Stimulated activated CD4-positive, alpha-beta T cell treated with anti-CD3 and anti-CD28 coated beads, Interleukin-12 subunit alpha, Interleukin-12 subunit beta, amount 100 ng/mL, for 48 hours (primary cell): Measurements from ENCODE around the gene RFX7.
A peak's percentile ranks its signal among the peaks of the same experiment; 100 is the strongest.
"Not testable (repeated sequence)": the region's sequence is repeated elsewhere in the genome, so short reads cannot be mapped to it uniquely, and the experiment has no call there.

Experiments
- DNase-seq, 3 donors: peaks; one replicate each; pipeline ENCODE4 v3.0.0-alpha.2; 2020; ENCODE audit warnings: low read depth in 2 of 3, low spot score in 1 of 3

Gene RFX7

GRCh38 chr15:56243163-56244037 lies at the start of gene RFX7:
Gene RFX7, minus strand, starts transcription at chr15:56243879. Its CDS starts 594 bp downstream, at chr15:56243285.
- DNase-seq: peak; percentile 43 to 69 (median 50)

GRCh38 chr15:56292546-56293316 lies 49.1 kb upstream of the RFX7 start:
- DNase-seq: no peak

GRCh38 chr15:56291741-56292140 lies 48.1 kb upstream of the RFX7 start:
- DNase-seq: no peak

GRCh38 chr15:56286213-56286612 lies 42.5 kb upstream of the RFX7 start:
- no peak for DNase-seq

- DNase-seq: no peak
These were observed 37.5 kb upstream of the RFX7 start for GRCh38 chr15:56281145-56281544.

- no peak for DNase-seq
These were observed 30.0 kb upstream of the RFX7 start for GRCh38 chr15:56273724-56274123.

- no peak for DNase-seq
These were observed 28.8 kb upstream of the RFX7 start for GRCh38 chr15:56272454-56272853.

GRCh38 chr15:56266465-56266864 lies 22.8 kb upstream of the RFX7 start:
- not testable (repeated sequence) for DNase-seq

- no peak for DNase-seq
These were observed 18.3 kb upstream of the RFX7 start for GRCh38 chr15:56261854-56262509.

GRCh38 chr15:56257306-56257705 lies 13.6 kb upstream of the RFX7 start:
- DNase-seq: not testable (repeated sequence)

- no peak for DNase-seq
These were observed 10.6 kb upstream of the RFX7 start for GRCh38 chr15:56254265-56254664.

- DNase-seq: no peak
These were observed 8.7 kb upstream of the RFX7 start for GRCh38 chr15:56252386-56252785.

GRCh38 chr15:56251315-56252095 lies 7.8 kb upstream of the RFX7 start:
- no peak for DNase-seq

- no peak for DNase-seq
These were observed 6.9 kb upstream of the RFX7 start for GRCh38 chr15:56250626-56251025.

- DNase-seq: no peak
These were observed 5.4 kb upstream of the RFX7 start for GRCh38 chr15:56249092-56249491.

- no peak for DNase-seq
These were observed 4.8 kb upstream of the RFX7 start for GRCh38 chr15:56248311-56248992.

GRCh38 chr15:56247266-56247665 lies 3.6 kb upstream of the RFX7 start:
- DNase-seq: no peak

- peak; percentile 83 to 86 (median 84) for DNase-seq
These were observed 2.5 kb upstream of the RFX7 start for GRCh38 chr15:56245871-56246814.
